NT2/D1 (cell line): ENCODE data around the gene DIAPH3.

ENCODE experiments used
- DNase-seq: peaks from one replicate; pipeline ENCODE4 v3.0.0-alpha.2; 2011; ENCODE audit warnings: low read depth, low spot score
- H3K27me3 ChIP-seq: 2 replicates; pipeline ENCODE4 v1.6.0; 2011; ENCODE audit warnings: mild to moderate bottlenecking; ENCODE audit not compliant: insufficient read length, insufficient read depth
- H3K36me3 ChIP-seq: 2 replicates; pipeline ENCODE4 v1.6.1; 2011; ENCODE audit warnings: mild to moderate bottlenecking, low read length, mixed read lengths; ENCODE audit not compliant: insufficient read depth, insufficient read length
- H3K4me1 ChIP-seq: 2 replicates; pipeline ENCODE4 v1.5.1; 2011; ENCODE audit not compliant: insufficient read depth, insufficient read length
- H3K4me3 ChIP-seq: 2 replicates; pipeline ENCODE4 v1.5.1; 2011; ENCODE audit warnings: low read depth; ENCODE audit not compliant: insufficient read length
- H3K9ac ChIP-seq: 2 replicates; pipeline ENCODE4 v1.6.0; 2011; ENCODE audit warnings: low read depth; ENCODE audit not compliant: insufficient read length
- H3K9me3 ChIP-seq: 2 replicates; pipeline ENCODE4 v1.5.1; 2011; ENCODE audit warnings: mild to moderate bottlenecking, low read length; ENCODE audit not compliant: insufficient read depth
- SUZ12 ChIP-seq: IDR thresholded peaks from 2 replicates; pipeline ENCODE4 v1.6.1; 2011; ENCODE audit not compliant: insufficient read length, insufficient read depth; ENCODE audit errors: extremely low read depth
- YY1 ChIP-seq: IDR thresholded peaks from 2 replicates; pipeline ENCODE4 v1.6.1; 2011; ENCODE audit not compliant: insufficient read length, insufficient read depth
- ZNF274 ChIP-seq: IDR thresholded peaks from 2 replicates; pipeline ENCODE4 v1.6.1; 2011; ENCODE audit warnings: mild to moderate bottlenecking, low read depth, low read length

The DIAPH3 gene

GRCh38 chr13:59679254-59679653 lies 484.5 kb downstream of the DIAPH3 start:
- no peaks in the 10 kb centered on the region for H3K4me1 ChIP-seq

GRCh38 chr13:59677966-59678814 lies 485.5 kb downstream of the DIAPH3 start:
- no peak overlapping the region for H3K9ac ChIP-seq
- H3K4me3 ChIP-seq = no peak overlapping the region
- DNase-seq = peak; percentile 23
- no peak for TF ChIP-seq SUZ12
- TF ChIP-seq ZNF274 = no peak
- TF ChIP-seq YY1 = no peak
- H3K36me3 ChIP-seq = no peaks in the 10 kb centered on the region
- no peaks in the 10 kb centered on the region for H3K27me3 ChIP-seq
- H3K4me1 ChIP-seq = no peaks in the 10 kb centered on the region
- H3K9me3 ChIP-seq = no peaks in the 10 kb centered on the region

More at GRCh38 chr13:59679254-59679653, 484.5 kb downstream of the DIAPH3 start:
- Histone ChIP-seq H3K36me3 (no peaks in the 10 kb centered on the region), H3K9me3 (no peaks in the 10 kb centered on the region), H3K27me3 (no peaks in the 10 kb centered on the region), H3K9ac (no peak overlapping the region), H3K4me3 (no peak overlapping the region)
- DNase-seq = peak; percentile 9
- TF ChIP-seq ZNF274 (no peak), SUZ12 (no peak), YY1 (no peak)

GRCh38 chr13:59677430-59677829 lies 486.3 kb downstream of the DIAPH3 start:
- Histone ChIP-seq H3K36me3 (no peaks in the 10 kb centered on the region), H3K9me3 (no peaks in the 10 kb centered on the region), H3K27me3 (no peaks in the 10 kb centered on the region), H3K4me3 (no peak overlapping the region), H3K4me1 (no peaks in the 10 kb centered on the region), H3K9ac (no peak overlapping the region)
- TF ChIP-seq SUZ12 (no peak), YY1 (no peak), ZNF274 (no peak)
- DNase-seq = no peak

- TF ChIP-seq YY1 = no peak
- TF ChIP-seq ZNF274 = no peak
- no peak for TF ChIP-seq SUZ12
- H3K36me3 ChIP-seq = no peaks in the 10 kb centered on the region
- no peak for DNase-seq
- no peak overlapping the region for H3K9ac ChIP-seq
- no peaks in the 10 kb centered on the region for H3K4me1 ChIP-seq
- no peaks in the 10 kb centered on the region for H3K27me3 ChIP-seq
- no peaks in the 10 kb centered on the region for H3K9me3 ChIP-seq
- H3K4me3 ChIP-seq = no peak overlapping the region
These were observed 489.1 kb downstream of the DIAPH3 start for GRCh38 chr13:59674616-59675015.

DNA sequence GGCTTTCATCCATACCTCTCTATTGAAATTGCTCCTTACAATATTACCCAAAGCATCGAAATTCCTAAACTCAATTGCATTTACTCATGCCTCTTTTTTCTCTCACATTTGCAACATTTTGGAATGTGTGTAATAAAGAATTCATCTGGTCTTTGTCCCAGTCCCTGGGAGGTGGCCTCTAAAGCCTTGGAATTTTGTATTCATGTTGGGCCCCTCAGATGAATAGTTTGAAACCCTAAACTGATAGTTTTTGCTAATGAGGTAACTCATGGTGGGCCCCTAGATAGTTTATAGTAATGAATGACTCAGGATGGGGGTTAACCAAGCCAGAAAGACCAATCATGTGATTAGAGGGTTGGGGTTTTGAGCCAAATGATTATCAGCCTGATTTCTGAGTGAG lies 490.4 kb downstream of the DIAPH3 start:
- no peak overlapping the region for H3K9ac ChIP-seq
- TF ChIP-seq ZNF274 (no peak), SUZ12 (no peak), YY1 (no peak)

GRCh38 chr13:59672445-59672844 lies 491.3 kb downstream of the DIAPH3 start:
- DNase-seq = no peak
- Histone ChIP-seq H3K9me3 (no peaks in the 10 kb centered on the region), H3K36me3 (no peaks in the 10 kb centered on the region), H3K27me3 (no peaks in the 10 kb centered on the region), H3K4me3 (no peak overlapping the region), H3K4me1 (no peaks in the 10 kb centered on the region), H3K9ac (no peak overlapping the region)
- TF ChIP-seq YY1 (no peak), ZNF274 (no peak)

More for the DNA sequence above, 490.4 kb downstream of the DIAPH3 start:
- H3K36me3 ChIP-seq = no peaks in the 10 kb centered on the region
- H3K27me3 ChIP-seq = no peaks in the 10 kb centered on the region
- H3K4me3 ChIP-seq = no peak overlapping the region
- H3K9me3 ChIP-seq = no peaks in the 10 kb centered on the region
- H3K4me1 ChIP-seq = no peaks in the 10 kb centered on the region
- no peak for DNase-seq

DNA sequence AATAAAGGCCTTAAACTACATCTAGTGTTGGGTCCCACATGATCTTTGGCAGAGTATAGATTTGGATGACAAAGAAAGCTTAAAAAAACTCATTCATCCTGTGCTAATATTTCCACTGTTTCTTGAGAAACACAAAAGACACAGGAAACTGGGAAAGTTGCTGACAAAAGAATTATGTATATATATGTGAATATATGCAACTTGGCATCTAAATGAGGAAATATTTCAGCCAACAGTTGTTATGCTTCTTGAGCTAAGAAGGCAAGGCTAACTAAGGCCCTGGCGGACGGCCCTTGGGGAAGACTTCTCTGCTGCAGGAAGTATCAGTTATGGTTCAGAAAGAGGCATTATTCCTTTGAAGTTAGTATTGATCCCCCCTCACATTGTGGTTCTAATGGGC lies 491.8 kb downstream of the DIAPH3 start:
- H3K36me3 ChIP-seq = no peaks in the 10 kb centered on the region
- TF ChIP-seq ZNF274 (no peak), YY1 (no peak)
- no peak for DNase-seq
- H3K4me1 ChIP-seq = no peaks in the 10 kb centered on the region
- no peak overlapping the region for H3K4me3 ChIP-seq
- H3K27me3 ChIP-seq = no peaks in the 10 kb centered on the region
- H3K9me3 ChIP-seq = no peaks in the 10 kb centered on the region
- H3K9ac ChIP-seq = no peak overlapping the region

DNA sequence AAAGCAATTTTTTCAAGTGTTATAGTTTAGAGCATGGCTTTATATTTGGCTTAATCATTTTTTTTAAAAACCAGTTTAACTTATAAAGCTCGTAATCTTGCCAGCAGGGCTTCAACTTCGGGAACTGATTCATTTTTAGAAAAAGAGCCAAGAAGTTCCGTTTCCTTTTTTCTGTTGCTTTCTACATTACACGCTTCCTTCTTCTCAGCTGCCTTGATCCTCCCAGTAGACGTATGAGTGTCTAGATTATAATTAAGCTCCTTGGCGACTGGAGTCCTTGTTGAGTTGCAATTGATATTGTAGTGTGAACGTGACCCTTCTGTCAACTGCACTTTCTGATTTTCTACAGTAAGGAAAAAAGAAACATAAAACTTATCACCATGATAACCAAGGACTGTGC lies 497.2 kb downstream of the DIAPH3 start:
- H3K9me3 ChIP-seq = no peaks in the 10 kb centered on the region
- H3K27me3 ChIP-seq = no peaks in the 10 kb centered on the region
- no peak overlapping the region for H3K9ac ChIP-seq
- H3K4me3 ChIP-seq = no peak overlapping the region
- no peaks in the 10 kb centered on the region for H3K4me1 ChIP-seq
- TF ChIP-seq ZNF274 = no peak
- TF ChIP-seq YY1 = no peak
- no peak for TF ChIP-seq SUZ12
- H3K36me3 ChIP-seq = no peaks in the 10 kb centered on the region
- no peak for DNase-seq
